Left renal pelvis (tissue), 4 donors: ENCODE data around the gene STARD13. TPM values are rescaled to one million over a fixed set of nuclear protein-coding genes. Genes with fewer than 3 reads are reported as not detected.
"Not testable (repeated sequence)": the region's sequence is repeated elsewhere in the genome, so short reads cannot be mapped to it uniquely, and the experiment has no call there.

Source experiments
- DNase-seq, 4 donors: peaks; one replicate each; pipeline ENCODE4 v3.0.0-alpha.2; 2013; ENCODE audit warnings: low read depth in 4 of 4, low spot score in 3 of 4
- polyA plus RNA-seq, 4 donors: library from polyadenylated mRNA; unstranded; fragments of 120-200 nt; gene quantifications; one replicate each; pipeline ENCODE4 v1.2.1, GENCODE V29; 2013; ENCODE audit not compliant: insufficient read length in 4 of 4

Gene STARD13
- polyA plus RNA-seq, 4 donors, result 17.5 to 25.4 (median 23.7) TPM

GRCh38 chr13:33260168-33261098, 25.1 kb downstream of the STARD13 start:
- DNase-seq, result no peak

- DNase-seq, result no peak
These were observed 26.3 kb downstream of the STARD13 start for GRCh38 chr13:33259296-33259695.

GRCh38 chr13:33258808-33259193, 26.8 kb downstream of the STARD13 start:
- no peak for DNase-seq

- no peak for DNase-seq
These were observed 27.4 kb downstream of the STARD13 start for GRCh38 chr13:33257841-33258807.

- DNase-seq, result no peak
These were observed 29.3 kb downstream of the STARD13 start for GRCh38 chr13:33256148-33256840.

- DNase-seq, result no peak
These were observed 33.4 kb downstream of the STARD13 start for GRCh38 chr13:33252135-33252534.

GRCh38 chr13:33251131-33251661, 34.4 kb downstream of the STARD13 start:
- no peak for DNase-seq

- DNase-seq, result no peak
These were observed 34.9 kb downstream of the STARD13 start for GRCh38 chr13:33250609-33251008.

- no peak for DNase-seq
These were observed 35.7 kb downstream of the STARD13 start for GRCh38 chr13:33249894-33250293.

- no peak for DNase-seq
These were observed 36.5 kb downstream of the STARD13 start for GRCh38 chr13:33249066-33249465.

- DNase-seq, result no peak
These were observed 39.9 kb downstream of the STARD13 start for GRCh38 chr13:33245505-33246158.

GRCh38 chr13:33244907-33245287, 40.7 kb downstream of the STARD13 start:
- no peak for DNase-seq

- DNase-seq, result no peak
These were observed 41.2 kb downstream of the STARD13 start for GRCh38 chr13:33244210-33244906.

GRCh38 chr13:33242984-33243617, 42.5 kb downstream of the STARD13 start:
- DNase-seq, result no peak

GRCh38 chr13:33242372-33242771, 43.2 kb downstream of the STARD13 start:
- not testable (repeated sequence) for DNase-seq

- no peak for DNase-seq
These were observed 49.5 kb downstream of the STARD13 start for GRCh38 chr13:33236021-33236420.

- no peak for DNase-seq
These were observed 50.0 kb downstream of the STARD13 start for GRCh38 chr13:33235564-33235963.

GRCh38 chr13:33235078-33235477, 50.5 kb downstream of the STARD13 start:
- no peak for DNase-seq

GRCh38 chr13:33233547-33233946, 52.0 kb downstream of the STARD13 start:
- no peak for DNase-seq
